B cell (primary cell): Measurements from ENCODE around the gene ARHGEF4. TPM values are rescaled to one million over a fixed set of nuclear protein-coding genes. Genes with fewer than 3 reads are reported as not detected.
A peak's percentile ranks its signal among the peaks of the same experiment; 100 is the strongest.

ENCODE experiments used
- ATAC-seq: fragments of 200-7000 bp; cut with Tn5 transposase; one replicate; pipeline ENCODE4 v1.10.0; 2021; ENCODE audit warnings: low read depth, mild to moderate bottlenecking, moderate number of reproducible peaks, moderate library complexity
- CTCF ChIA-PET: fragments of 350-600 bp; sonication (Branson Sonifier 250); formaldehyde crosslinking; loops from one replicate; lab custom pipeline; 2021; ENCODE audit warnings: antibody characterized with exemption, inconsistent platforms; lab: Charles Lee
- POLR2A ChIA-PET: fragments of 350-600 bp; sonication (Branson Sonifier 250); formaldehyde crosslinking; loops from one replicate; lab custom pipeline; 2021; ENCODE audit warnings: antibody characterized with exemption; lab: Charles Lee
- DNase-seq: peaks from one replicate; pipeline ENCODE4 v3.0.0; 2013
- H2AFZ ChIP-seq: 2 replicates; pipeline ENCODE4 v1.6.1; 2012; ENCODE audit warnings: mild to moderate bottlenecking, low read depth, low read length; ENCODE audit not compliant: insufficient read depth, poor library complexity, severe bottlenecking
- H3K27ac ChIP-seq, 2 donors: 1 replicate in 1 of 2; 2 replicates in 1 of 2; pipeline ENCODE4 v1.5.1; 2012 to 2013; ENCODE audit warnings: low read length in 2 of 2, mild to moderate bottlenecking in 2 of 2, moderate library complexity in 1 of 2
- H3K27me3 ChIP-seq, 4 experiments: fragments of 200-600 bp in 1 of 4; sonication (generic) in 1 of 4; replicated peaks in 1 of 4; 1 replicate in 2 of 4; 2 replicates in 2 of 4; pipeline versions ENCODE4 v1.6.1 to v1.7.0; 2013 to 2016; ENCODE audit warnings: low read length in 3 of 4, mild to moderate bottlenecking in 2 of 4, mixed read lengths in 1 of 4, moderate library complexity in 1 of 4; ENCODE audit not compliant: insufficient read depth in 4 of 4, control insufficient read depth in 3 of 4; ENCODE audit errors: control extremely low read depth in 1 of 4
- H3K36me3 ChIP-seq, 2 experiments: replicated peaks in 1 of 2; 1 replicate in 1 of 2; 2 replicates in 1 of 2; pipeline versions ENCODE4 v1.6.1 to v1.7.1; 2013; ENCODE audit warnings: low read length in 1 of 2; ENCODE audit not compliant: insufficient read depth in 2 of 2, control insufficient read depth in 1 of 2; ENCODE audit errors: control extremely low read depth in 1 of 2, extremely low read depth in 1 of 2
- H3K4me1 ChIP-seq, 2 donors: fragments of 200-600 bp in 1 of 2; sonication (generic) in 1 of 2; 1 replicate in 1 of 2; 2 replicates in 1 of 2; pipeline versions ENCODE4 v1.5.1 to v1.6.1; 2013 to 2017; ENCODE audit warnings: low read length in 2 of 2; ENCODE audit not compliant: control insufficient read depth in 2 of 2, insufficient read depth in 2 of 2
- H3K4me2 ChIP-seq: replicated peaks from 2 replicates; pipeline ENCODE3; 2012; ENCODE audit warnings: mild to moderate bottlenecking, low read depth, low read length; ENCODE audit not compliant: poor library complexity, severe bottlenecking
- H3K4me3 ChIP-seq, 5 experiments: fragments of 200-600 bp in 1 of 5; sonication (generic) in 1 of 5; 1 replicate in 3 of 5; 2 replicates in 2 of 5; pipeline versions ENCODE4 v1.5.1 to v1.7.0; 2011 to 2016; ENCODE audit warnings: low read length in 4 of 5, mild to moderate bottlenecking in 4 of 5, low read depth in 2 of 5, control low read depth in 1 of 5, moderate library complexity in 1 of 5; ENCODE audit not compliant: insufficient read depth in 1 of 5; ENCODE audit errors: control extremely low read depth in 1 of 5, extremely low read depth in 1 of 5
- H3K79me2 ChIP-seq: fragments of 200-600 bp; sonication (generic); one replicate; pipeline ENCODE4 v1.6.0; 2016; ENCODE audit warnings: low read length; ENCODE audit not compliant: control insufficient read depth, insufficient read depth
- H3K9ac ChIP-seq: fragments of 200-600 bp; sonication (generic); 2 replicates; pipeline ENCODE4 v1.6.1; 2017; ENCODE audit warnings: mild to moderate bottlenecking, low read length, moderate library complexity
- H3K9me3 ChIP-seq, 3 donors: one replicate each; pipeline versions ENCODE4 v1.6.1 to v1.7.1; 2013; ENCODE audit warnings: low read length in 2 of 3; ENCODE audit not compliant: control insufficient read depth in 2 of 3, insufficient read depth in 1 of 3; ENCODE audit errors: control extremely low read depth in 1 of 3
- H4K20me1 ChIP-seq: 2 replicates; pipeline ENCODE4 v1.6.0; 2012; ENCODE audit warnings: mild to moderate bottlenecking, low read length; ENCODE audit not compliant: insufficient read depth, control insufficient read depth, poor library complexity, severe bottlenecking
- H3K27ac Mint-ChIP-seq: one replicate; pipeline ENCODE4 v1.8.0; 2021; ENCODE audit warnings: mixed read lengths
- H3K27me3 Mint-ChIP-seq: one replicate; pipeline ENCODE4 v1.8.0; 2021; ENCODE audit warnings: mixed read lengths
- H3K4me1 Mint-ChIP-seq: one replicate; pipeline ENCODE4 v1.8.0; 2021; ENCODE audit warnings: mixed read lengths
- H3K4me3 Mint-ChIP-seq: one replicate; pipeline ENCODE4 v1.8.0; 2021; ENCODE audit warnings: mixed read lengths
- H3K9me3 Mint-ChIP-seq: one replicate; pipeline ENCODE4 v1.8.0; 2022; ENCODE audit warnings: mixed read lengths; ENCODE audit not compliant: insufficient read depth
- EZH2 ChIP-seq: IDR thresholded peaks from 2 replicates; pipeline ENCODE4 v1.6.1; 2012; ENCODE audit warnings: borderline replicate concordance, low read depth, mild to moderate bottlenecking, moderate library complexity, low read length; ENCODE audit not compliant: insufficient read depth, poor library complexity, severe bottlenecking
- WGBS: methylation state at CpG from one replicate; pipeline ENCODE4 v1.1.5; 2013; ENCODE audit warnings: missing lambda C conversion rate; ENCODE audit not compliant: insufficient coverage; 5-methylcytosine and 5-hydroxymethylcytosine counted together
- intact Hi-C: fragments of 100-400 bp; cut with micrococcal nuclease; formaldehyde crosslinking; loops from one replicate; pipeline ENCODE4 v1.10.0; 2022
- polyA plus RNA-seq: library from polyadenylated mRNA; depleted of rRNA; stranded (reverse); fragments of >200 nt; gene quantifications from 2 replicates; pipeline ENCODE4 v1.2.3, GENCODE V29; 2012
- total RNA-seq, 2 donors: library from RNA; stranded (reverse); fragments of 120-200 nt in 1 of 2; gene quantifications; 1 replicate in 1 of 2; 2 replicates in 1 of 2; pipeline versions ENCODE4 v1.2.3 to v1.2.4, GENCODE V29; 2013 to 2022
- TF ChIP-seq, protein P1 (sequence below): fragments of 200-600 bp; IDR thresholded peaks from one replicate; pipeline ENCODE4 v1.8.0; 2022; ENCODE audit warnings: antibody characterized with exemption, mild to moderate bottlenecking

ARHGEF4 gene
- total and polyA plus RNA-seq, 2 donors (not counting 1 experiment from before 2014, with no cell fraction given), result 2.1 TPM; not detected in 1

DNA sequence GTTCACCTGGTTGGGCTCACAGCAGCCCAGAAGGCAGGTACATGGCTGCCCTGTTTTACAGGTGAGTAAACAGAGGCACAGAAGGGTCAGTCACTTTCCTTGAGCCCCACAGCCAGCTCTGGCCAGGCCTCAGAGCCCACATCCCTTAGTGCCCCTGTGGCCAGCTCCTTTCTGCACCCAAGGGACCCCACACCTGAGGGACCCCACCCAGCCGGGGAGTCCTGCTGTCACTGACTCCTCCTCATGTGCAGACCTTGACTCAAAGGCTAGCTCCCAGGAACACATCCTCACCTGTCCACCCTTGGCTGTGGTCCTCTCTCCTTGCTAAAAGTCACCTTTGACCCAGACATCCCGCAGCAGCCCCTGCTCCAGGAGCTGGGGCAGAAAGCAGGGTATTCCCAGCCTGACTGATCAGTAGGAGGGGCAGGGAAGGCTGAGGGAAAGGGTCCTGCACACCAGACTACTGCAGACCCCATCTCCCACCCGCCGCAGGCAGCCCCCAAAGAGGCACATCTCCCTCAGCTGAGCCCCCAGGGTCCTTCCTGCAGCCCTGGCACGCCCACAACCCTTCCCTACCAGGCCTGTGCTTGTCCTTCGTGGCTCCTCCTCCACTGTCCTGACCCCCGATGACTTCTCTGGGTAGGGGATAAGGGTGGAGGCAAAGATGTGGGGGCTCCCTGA is 9.8 kb upstream of the ARHGEF4 start:
- Histone ChIP-seq H3K9me3 (no peaks in the 10 kb centered on the region), H4K20me1 (no peaks in the 10 kb centered on the region), H3K9ac (no peak overlapping the region), H3K4me2 (no peak overlapping the region), H3K36me3 (no peaks in the 10 kb centered on the region), H3K79me2 (no peaks in the 10 kb centered on the region), H3K27ac (no peak overlapping the region), H2AFZ (no peak overlapping the region), H3K27me3 (no peaks in the 10 kb centered on the region), H3K4me1 (peaks cover 0 to 17% of the 10 kb centered on the region in 2 donors), H3K4me3 (no peak overlapping the region)
- ATAC-seq (no peak), DNase-seq (no peak)
- Mint-ChIP-seq H3K4me3 (no peak overlapping the region), H3K27me3 (peaks cover 4% of the 10 kb centered on the region), H3K27ac (no peak overlapping the region), H3K9me3 (no peaks in the 10 kb centered on the region), H3K4me1 (peaks cover 16% of the 10 kb centered on the region)
- CTCF ChIA-PET, result no interaction called here
- TF ChIP-seq EZH2, result no peak
- TF ChIP-seq, protein P1, sequence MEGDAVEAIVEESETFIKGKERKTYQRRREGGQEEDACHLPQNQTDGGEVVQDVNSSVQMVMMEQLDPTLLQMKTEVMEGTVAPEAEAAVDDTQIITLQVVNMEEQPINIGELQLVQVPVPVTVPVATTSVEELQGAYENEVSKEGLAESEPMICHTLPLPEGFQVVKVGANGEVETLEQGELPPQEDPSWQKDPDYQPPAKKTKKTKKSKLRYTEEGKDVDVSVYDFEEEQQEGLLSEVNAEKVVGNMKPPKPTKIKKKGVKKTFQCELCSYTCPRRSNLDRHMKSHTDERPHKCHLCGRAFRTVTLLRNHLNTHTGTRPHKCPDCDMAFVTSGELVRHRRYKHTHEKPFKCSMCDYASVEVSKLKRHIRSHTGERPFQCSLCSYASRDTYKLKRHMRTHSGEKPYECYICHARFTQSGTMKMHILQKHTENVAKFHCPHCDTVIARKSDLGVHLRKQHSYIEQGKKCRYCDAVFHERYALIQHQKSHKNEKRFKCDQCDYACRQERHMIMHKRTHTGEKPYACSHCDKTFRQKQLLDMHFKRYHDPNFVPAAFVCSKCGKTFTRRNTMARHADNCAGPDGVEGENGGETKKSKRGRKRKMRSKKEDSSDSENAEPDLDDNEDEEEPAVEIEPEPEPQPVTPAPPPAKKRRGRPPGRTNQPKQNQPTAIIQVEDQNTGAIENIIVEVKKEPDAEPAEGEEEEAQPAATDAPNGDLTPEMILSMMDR, result no peak
- intact Hi-C loops, result no loop called here
- WGBS, result 81% methylated on average over 5 of the region's 7 CpGs
- POLR2A ChIA-PET, result no interaction called here

DNA sequence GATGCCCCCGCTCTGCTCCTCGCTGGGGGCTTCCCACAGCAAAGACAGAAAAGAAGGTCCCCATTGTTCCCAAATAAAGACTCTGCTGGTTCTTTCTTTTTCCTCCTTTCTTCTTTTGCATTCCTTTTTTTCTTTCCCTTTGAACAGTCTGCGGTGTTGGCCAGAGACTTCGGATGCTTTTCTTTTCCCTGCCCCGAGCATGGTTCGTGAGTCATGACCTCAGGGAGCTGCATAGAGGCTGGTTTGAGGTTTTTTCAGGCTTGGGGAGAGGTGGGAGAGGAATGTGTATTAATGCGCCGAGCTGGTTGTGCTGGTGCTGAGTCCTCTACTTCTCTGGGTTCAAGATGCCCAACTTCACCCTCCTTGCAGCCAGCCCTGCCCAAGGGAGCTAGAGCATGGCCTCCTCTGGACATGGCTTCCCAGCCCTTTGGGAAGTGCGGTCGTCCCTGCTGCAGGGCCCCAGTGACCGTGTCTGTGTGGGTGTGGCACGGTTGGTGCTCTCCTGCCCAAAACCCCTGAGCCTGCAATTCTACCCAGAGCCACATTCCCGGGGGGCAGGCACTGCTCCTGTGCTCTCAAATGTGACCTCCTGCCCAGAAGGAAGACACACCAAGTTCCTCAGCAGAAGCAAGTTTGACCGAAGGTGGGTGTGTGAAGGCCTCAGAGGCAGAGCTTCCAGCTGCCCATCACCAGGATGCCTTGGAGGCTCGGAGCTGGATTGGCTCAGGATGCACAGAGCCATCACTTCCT is 9.0 kb upstream of the ARHGEF4 start:
- no peak overlapping the region for H3K4me2 ChIP-seq
- ATAC-seq (no peak), DNase-seq (no peak)
- peaks cover 0 to 3% (median 0%) of the 10 kb centered on the region in 4 experiments for H3K27me3 ChIP-seq
- no peak overlapping the region for H2AFZ ChIP-seq
- CTCF ChIA-PET, result interaction anchor here (1.5 kb wide), 1 partner anchor 31 kb away, joined by 4 read pairs; no protein-coding TSS in a partner anchor
- Mint-ChIP-seq H3K9me3 (no peaks in the 10 kb centered on the region), H3K4me1 (peaks cover 16% of the 10 kb centered on the region), H3K4me3 (no peak overlapping the region), H3K27ac (peak overlapping the region; percentile 38), H3K27me3 (peaks cover 4% of the 10 kb centered on the region)
- no peak overlapping the region for H3K4me3 ChIP-seq
- intact Hi-C loops, result no loop called here
- H3K9me3 ChIP-seq, result no peaks in the 10 kb centered on the region
- H3K4me1 ChIP-seq, result peaks cover 0 to 17% of the 10 kb centered on the region in 2 donors
- TF ChIP-seq, protein P1, result no peak
- TF ChIP-seq EZH2, result no peak
- H3K9ac ChIP-seq, result no peak overlapping the region
- no peaks in the 10 kb centered on the region for H3K79me2 ChIP-seq
- POLR2A ChIA-PET, result no interaction called here
- WGBS, result 78% methylated on average over 7 of the region's 15 CpGs
- no peaks in the 10 kb centered on the region for H4K20me1 ChIP-seq
- no peak overlapping the region for H3K27ac ChIP-seq
- no peaks in the 10 kb centered on the region for H3K36me3 ChIP-seq
